Parathyroid adenoma (tissue), 2 donors: Measurements from ENCODE around the gene AGAP3.

Experiments
- H2AFZ ChIP-seq: fragments of 300-600 bp; sonication (generic); one replicate; pipeline ENCODE4 v1.7.0; 2017; ENCODE audit warnings: antibody characterized with exemption, mild to moderate bottlenecking
- H3K27ac ChIP-seq: fragments of 300-600 bp; sonication (generic); one replicate; pipeline ENCODE4 v1.7.0; 2017
- H3K27me3 ChIP-seq: fragments of 300-600 bp; sonication (generic); one replicate; pipeline ENCODE4 v1.7.0; 2017; ENCODE audit warnings: low read length; ENCODE audit not compliant: control insufficient read depth, insufficient read depth
- H3K36me3 ChIP-seq: fragments of 300-600 bp; sonication (generic); one replicate; pipeline ENCODE4 v1.7.0; 2017; ENCODE audit warnings: low read length; ENCODE audit not compliant: control insufficient read depth, insufficient read depth
- H3K4me1 ChIP-seq: fragments of 300-600 bp; sonication (generic); one replicate; pipeline ENCODE4 v1.7.0; 2017; ENCODE audit warnings: control low read depth
- H3K4me2 ChIP-seq: fragments of 300-600 bp; sonication (generic); one replicate; pipeline ENCODE4 v1.7.0; 2017; ENCODE audit warnings: low read length
- H3K4me3 ChIP-seq: fragments of 300-600 bp; sonication (generic); one replicate; pipeline ENCODE4 v1.7.0; 2017; ENCODE audit warnings: low read depth, low read length
- H3K79me2 ChIP-seq: fragments of 300-600 bp; sonication (generic); one replicate; pipeline ENCODE4 v1.7.0; 2017; ENCODE audit warnings: control low read depth
- H3K9ac ChIP-seq: fragments of 300-600 bp; sonication (generic); one replicate; pipeline ENCODE4 v1.7.0; 2017; ENCODE audit warnings: mild to moderate bottlenecking
- H3K9me3 ChIP-seq: fragments of 300-600 bp; sonication (generic); one replicate; pipeline ENCODE4 v1.7.0; 2017; ENCODE audit warnings: low read length; ENCODE audit not compliant: control insufficient read depth
- CTCF ChIP-seq: fragments of 300-600 bp; sonication (generic); IDR thresholded peaks from one replicate; pipeline ENCODE4 v1.7.0; 2017; ENCODE audit warnings: antibody characterized with exemption, mild to moderate bottlenecking
- donor health status: primary hyperparathyroidism.

The AGAP3 gene

GRCh38 chr7:151073990-151074389, 12.3 kb upstream of the AGAP3 start:
- H3K9me3 ChIP-seq: no peaks in the 10 kb centered on the region
- H3K27ac ChIP-seq: no peak overlapping the region
- H2AFZ ChIP-seq: no peak overlapping the region
- no peaks in the 10 kb centered on the region for H3K36me3 ChIP-seq
- no peak overlapping the region for H3K4me2 ChIP-seq
- no peak for TF ChIP-seq CTCF
- peaks cover 7% of the 10 kb centered on the region for H3K4me1 ChIP-seq
- no peak overlapping the region for H3K9ac ChIP-seq
- H3K27me3 ChIP-seq: no peaks in the 10 kb centered on the region
- H3K4me3 ChIP-seq: no peak overlapping the region
- H3K79me2 ChIP-seq: peaks cover 3% of the 10 kb centered on the region

- no peak overlapping the region for H3K4me3 ChIP-seq
- H3K79me2 ChIP-seq: peaks cover 10% of the 10 kb centered on the region
- no peak overlapping the region for H3K9ac ChIP-seq
- H3K27me3 ChIP-seq: no peaks in the 10 kb centered on the region
- no peak overlapping the region for H3K4me2 ChIP-seq
- H2AFZ ChIP-seq: no peak overlapping the region
- H3K9me3 ChIP-seq: no peaks in the 10 kb centered on the region
- H3K27ac ChIP-seq: no peak overlapping the region
- TF ChIP-seq CTCF: no peak
- H3K4me1 ChIP-seq: peaks cover 18% of the 10 kb centered on the region
- H3K36me3 ChIP-seq: no peaks in the 10 kb centered on the region
These were observed 11.2 kb upstream of the AGAP3 start for GRCh38 chr7:151074817-151075661.

DNA sequence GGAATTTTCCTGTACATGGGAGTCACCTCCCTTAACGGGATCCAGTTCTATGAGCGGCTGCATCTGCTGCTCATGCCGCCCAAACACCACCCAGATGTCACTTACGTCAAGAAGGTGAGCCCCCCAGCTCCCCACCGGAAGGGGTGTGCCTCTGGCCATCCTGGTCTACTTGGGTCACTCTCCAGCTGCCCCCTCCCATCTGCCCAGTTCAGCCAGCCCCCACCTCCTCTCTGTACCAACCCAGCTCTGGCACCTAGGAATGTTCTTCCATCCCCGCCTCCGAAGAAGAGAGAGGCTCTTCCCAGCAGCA, 10.7 kb upstream of the AGAP3 start:
- H3K4me2 ChIP-seq: no peak overlapping the region
- no peak overlapping the region for H2AFZ ChIP-seq
- H3K36me3 ChIP-seq: no peaks in the 10 kb centered on the region
- TF ChIP-seq CTCF: no peak
- no peak overlapping the region for H3K27ac ChIP-seq
- H3K9me3 ChIP-seq: no peaks in the 10 kb centered on the region
- peaks cover 18% of the 10 kb centered on the region for H3K4me1 ChIP-seq
- no peak overlapping the region for H3K4me3 ChIP-seq
- peaks cover 12% of the 10 kb centered on the region for H3K79me2 ChIP-seq
- no peaks in the 10 kb centered on the region for H3K27me3 ChIP-seq
- H3K9ac ChIP-seq: no peak overlapping the region

GRCh38 chr7:151075978-151076426, 10.3 kb upstream of the AGAP3 start:
- Histone ChIP-seq H3K9ac (no peak overlapping the region), H3K27ac (no peak overlapping the region), H2AFZ (no peak overlapping the region), H3K27me3 (no peaks in the 10 kb centered on the region), H3K9me3 (no peaks in the 10 kb centered on the region), H3K36me3 (no peaks in the 10 kb centered on the region), H3K4me2 (no peak overlapping the region), H3K79me2 (peaks cover 11% of the 10 kb centered on the region), H3K4me1 (peaks cover 20% of the 10 kb centered on the region), H3K4me3 (no peak overlapping the region)
- no peak for TF ChIP-seq CTCF
